HepG2 (cell line): ENCODE data around the gene LRRC28. TPM values are rescaled to one million over a fixed set of nuclear protein-coding genes. Genes with fewer than 3 reads are reported as not detected.

Experiments
- ATAC-seq: fragments of 200-7000 bp; cut with Tn5 transposase; 3 replicates; pipeline ENCODE4 v1.9.1; 2020; ENCODE audit warnings: mild to moderate bottlenecking, moderate library complexity
- BruUV-seq: library from RNA; stranded (reverse); fragments of 400-500 nt; replicated peaks from 2 replicates; lab custom pipeline; 2021; lab: Mats Ljungman, UMichigan
- CTCF ChIA-PET: fragments of 300-600 bp; formaldehyde crosslinking; extraction: SDS; loops from one replicate; lab custom pipeline; 2021; ENCODE audit warnings: low total read pairs, inconsistent platforms, low intra/inter-chr PET ratio; lab: Yijun Ruan, JAX
- POLR2A ChIA-PET: fragments of 350-600 bp; sonication (Branson Sonifier 250); formaldehyde crosslinking; loops from one replicate; lab custom pipeline; 2020; ENCODE audit warnings: antibody characterized with exemption, inconsistent platforms; lab: Yijun Ruan, JAX
- DNase-seq: peaks from one replicate; pipeline ENCODE4 v3.0.0-alpha.2; 2015; ENCODE audit warnings: low spot score
- FAIRE-seq: peaks from 3 replicates; lab custom pipeline; 2011; peaks lifted over from hg19 to GRCh38; lab: Jason Lieb, UNC
- H2AFZ ChIP-seq: one replicate; pipeline ENCODE4 v1.6.1; 2011; ENCODE audit warnings: low read length, inconsistent platforms
- H3K27ac ChIP-seq: fragments of 300-600 bp; 3 replicates; pipeline ENCODE4 v1.8.0; 2011; ENCODE audit warnings: mixed run types, mild to moderate bottlenecking, mixed read lengths, low read length, inconsistent platforms; ENCODE audit not compliant: insufficient read depth; ENCODE audit errors: extremely low read length
- H3K27me3 ChIP-seq, 2 experiments: fragments of 200-600 bp in 1 of 2; 2 replicates in 1 of 2; 3 replicates in 1 of 2; pipeline versions ENCODE4 v1.6.0 to v1.8.0; 2011; ENCODE audit warnings: low read length in 2 of 2, mild to moderate bottlenecking in 2 of 2, moderate library complexity in 2 of 2, inconsistent platforms in 1 of 2; ENCODE audit not compliant: insufficient read depth in 2 of 2, control insufficient read depth in 1 of 2
- H3K36me3 ChIP-seq, 2 experiments: fragments of 200-600 bp in 1 of 2; replicated peaks in 1 of 2; 2 replicates in 1 of 2; 3 replicates in 1 of 2; pipeline versions ENCODE4 v1.5.1 to v1.8.0; 2011; ENCODE audit warnings: low read length in 2 of 2, inconsistent platforms in 1 of 2; ENCODE audit not compliant: insufficient read depth in 2 of 2, control insufficient read depth in 1 of 2
- H3K4me1 ChIP-seq: 2 replicates; pipeline ENCODE4 v1.5.1; 2012; ENCODE audit warnings: low read length, inconsistent platforms; ENCODE audit not compliant: insufficient read depth
- H3K4me2 ChIP-seq: 2 replicates; pipeline ENCODE4 v1.6.0; 2011; ENCODE audit warnings: low read depth, low read length, inconsistent platforms
- H3K4me3 ChIP-seq, 3 experiments: fragments of 200-600 bp in 1 of 3; sonication (generic), shearing (Covaris generic) in 1 of 3; replicated peaks in 1 of 3; 2 replicates each; pipeline ENCODE4 v1.5.1; 2011 to 2016; ENCODE audit warnings: low read length in 3 of 3, inconsistent platforms in 2 of 3, low read depth in 2 of 3, mild to moderate bottlenecking in 2 of 3, control low read depth in 1 of 3, mixed read lengths in 1 of 3; ENCODE audit not compliant: insufficient read depth in 1 of 3
- H3K79me2 ChIP-seq: one replicate; pipeline ENCODE4 v1.6.1; 2011; ENCODE audit warnings: low read length, inconsistent platforms; ENCODE audit not compliant: insufficient read depth
- H3K9ac ChIP-seq: 2 replicates; pipeline ENCODE4 v1.6.0; 2011; ENCODE audit warnings: mild to moderate bottlenecking, low read depth, low read length, inconsistent platforms; ENCODE audit not compliant: insufficient read depth
- H3K9me3 ChIP-seq: 2 replicates; pipeline ENCODE4 v1.5.1; 2012; ENCODE audit warnings: mild to moderate bottlenecking, low read length
- H4K20me1 ChIP-seq: 2 replicates; pipeline ENCODE4 v1.6.0; 2011; ENCODE audit warnings: inconsistent platforms, mild to moderate bottlenecking, low read length, moderate library complexity; ENCODE audit not compliant: insufficient read depth
- CTCF ChIP-seq: sonication (generic); formaldehyde crosslinking; IDR thresholded peaks from 2 replicates; pipeline ENCODE4 v1.5.0; 2020; ENCODE audit warnings: mild to moderate bottlenecking, missing genetic modification reagents, moderate library complexity
- ZNF629 ChIP-seq: sonication (generic); formaldehyde crosslinking; conservative IDR thresholded peaks from 2 replicates; pipeline ENCODE4 v1.5.0; 2020; ENCODE audit warnings: missing genetic modification reagents
- ZNF777 ChIP-seq: sonication (generic); formaldehyde crosslinking; IDR thresholded peaks from 2 replicates; pipeline ENCODE4 v1.4.0; 2020; ENCODE audit warnings: missing genetic modification reagents
- WGBS: methylation state at CpG from one replicate; pipeline ENCODE4 v1.1.6; 2017; ENCODE audit warnings: low lambda C conversion rate; 5-methylcytosine and 5-hydroxymethylcytosine counted together
- in situ Hi-C: cut with HindIII; loops from 2 replicates; pipeline ENCODE4 v1.10.0; 2017; ENCODE audit warnings: low pct_unique_long_range_greater_than_20kb; ENCODE audit not compliant: extremely low pct_ligation_motif_present
- intact Hi-C: fragments of 100-400 bp; cut with micrococcal nuclease; formaldehyde crosslinking; loops from one replicate; pipeline ENCODE4 v1.10.0; 2022; ENCODE audit not compliant: unreplicated experiment
- polyA plus RNA-seq, 8 experiments: library from polyadenylated mRNA; depleted of rRNA in 3 of 8; stranded (reverse) in 7 of 8; unstranded in 1 of 8; fragments of >200 nt; fragmentation: Illumina TruSeq in 4 of 8; extraction: Trizol in 4 of 8; gene quantifications; 2 replicates each; pipeline versions ENCODE4 v1.2.1 to v1.2.3, GENCODE V29; 2011 to 2016; ENCODE audit warnings: low read depth in 4 of 8, missing spikeins in 1 of 8, mixed read lengths in 1 of 8; ENCODE audit not compliant: insufficient read depth in 1 of 8
- total RNA-seq, 5 experiments: library from RNA; depleted of rRNA; stranded (reverse); fragments of >200 nt; fragmentation: Illumina TruSeq; extraction: Trizol; gene quantifications; 2 replicates each; pipeline ENCODE4 v1.2.3, GENCODE V29; 2016; ENCODE audit warnings: low read depth in 1 of 5
- TF ChIP-seq, protein P1 (sequence below): sonication (generic); formaldehyde crosslinking; IDR thresholded peaks from 2 replicates; pipeline ENCODE4 v1.4.0; 2020; ENCODE audit warnings: missing genetic modification reagents
- TF ChIP-seq, protein P2 (sequence below): sonication (generic); formaldehyde crosslinking; IDR thresholded peaks from 2 replicates; pipeline ENCODE4 v1.8.1; 2023; ENCODE audit warnings: mild to moderate bottlenecking, moderate library complexity, missing genetic modification reagents

The LRRC28 gene
- total and polyA plus RNA-seq, 2 of the 13 experiments (the other 11 are each of a cell fraction or from before 2014, with no cell fraction given): 17.5 to 21.3 TPM

DNA sequence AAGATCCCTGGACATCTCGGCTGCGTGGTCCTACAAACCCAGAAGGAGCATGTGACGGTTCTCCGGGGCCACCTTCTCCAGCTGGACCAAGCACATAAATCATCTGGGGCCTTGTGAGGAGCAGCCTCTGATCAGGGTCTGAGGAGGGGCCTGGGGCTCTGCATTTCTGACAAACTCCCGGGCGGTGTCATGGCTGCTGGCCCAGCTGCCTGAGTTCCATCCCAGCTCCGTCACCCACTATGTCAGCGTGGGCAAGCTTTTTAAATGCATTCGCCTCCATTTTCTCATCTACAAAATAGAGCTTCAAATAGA is 188.2 kb downstream of the LRRC28 start:
- no peak overlapping the region for H3K4me2 ChIP-seq
- ATAC-seq (no peak), DNase-seq (no peak), FAIRE-seq (no peak)
- in situ Hi-C loops (loop anchor here (10.0 kb wide), 1 partner anchor 125 kb away; the partner anchor contains the start of gene MEF2A), intact Hi-C loops (no loop called here)
- no TSS peak for BruUV-seq
- CTCF ChIA-PET: no interaction called here
- WGBS: 87% methylated on average over 7 of the region's 9 CpGs
- H3K9ac ChIP-seq: no peak overlapping the region
- POLR2A ChIA-PET: no interaction called here
- H3K79me2 ChIP-seq: no peaks in the 10 kb centered on the region
- H3K9me3 ChIP-seq: no peaks in the 10 kb centered on the region
- H2AFZ ChIP-seq: no peak overlapping the region
- peaks cover 11 to 73% of the 10 kb centered on the region in 2 experiments for H3K27me3 ChIP-seq
- peaks cover 43% of the 10 kb centered on the region for H3K4me1 ChIP-seq
- H4K20me1 ChIP-seq: no peaks in the 10 kb centered on the region
- no peaks in the 10 kb centered on the region for H3K36me3 ChIP-seq
- H3K27ac ChIP-seq: no peak overlapping the region
- no peak overlapping the region for H3K4me3 ChIP-seq
- TF ChIP-seq ZNF629 (CRISPR knock-in tag): no peak
- no peak for TF ChIP-seq ZNF777 (CRISPR knock-in tag)
- no peak for TF ChIP-seq CTCF (CRISPR knock-in tag)
- TF ChIP-seq, protein P1, sequence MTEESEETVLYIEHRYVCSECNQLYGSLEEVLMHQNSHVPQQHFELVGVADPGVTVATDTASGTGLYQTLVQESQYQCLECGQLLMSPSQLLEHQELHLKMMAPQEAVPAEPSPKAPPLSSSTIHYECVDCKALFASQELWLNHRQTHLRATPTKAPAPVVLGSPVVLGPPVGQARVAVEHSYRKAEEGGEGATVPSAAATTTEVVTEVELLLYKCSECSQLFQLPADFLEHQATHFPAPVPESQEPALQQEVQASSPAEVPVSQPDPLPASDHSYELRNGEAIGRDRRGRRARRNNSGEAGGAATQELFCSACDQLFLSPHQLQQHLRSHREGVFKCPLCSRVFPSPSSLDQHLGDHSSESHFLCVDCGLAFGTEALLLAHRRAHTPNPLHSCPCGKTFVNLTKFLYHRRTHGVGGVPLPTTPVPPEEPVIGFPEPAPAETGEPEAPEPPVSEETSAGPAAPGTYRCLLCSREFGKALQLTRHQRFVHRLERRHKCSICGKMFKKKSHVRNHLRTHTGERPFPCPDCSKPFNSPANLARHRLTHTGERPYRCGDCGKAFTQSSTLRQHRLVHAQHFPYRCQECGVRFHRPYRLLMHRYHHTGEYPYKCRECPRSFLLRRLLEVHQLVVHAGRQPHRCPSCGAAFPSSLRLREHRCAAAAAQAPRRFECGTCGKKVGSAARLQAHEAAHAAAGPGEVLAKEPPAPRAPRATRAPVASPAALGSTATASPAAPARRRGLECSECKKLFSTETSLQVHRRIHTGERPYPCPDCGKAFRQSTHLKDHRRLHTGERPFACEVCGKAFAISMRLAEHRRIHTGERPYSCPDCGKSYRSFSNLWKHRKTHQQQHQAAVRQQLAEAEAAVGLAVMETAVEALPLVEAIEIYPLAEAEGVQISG (CRISPR knock-in tag): no peak
- TF ChIP-seq, protein P2, sequence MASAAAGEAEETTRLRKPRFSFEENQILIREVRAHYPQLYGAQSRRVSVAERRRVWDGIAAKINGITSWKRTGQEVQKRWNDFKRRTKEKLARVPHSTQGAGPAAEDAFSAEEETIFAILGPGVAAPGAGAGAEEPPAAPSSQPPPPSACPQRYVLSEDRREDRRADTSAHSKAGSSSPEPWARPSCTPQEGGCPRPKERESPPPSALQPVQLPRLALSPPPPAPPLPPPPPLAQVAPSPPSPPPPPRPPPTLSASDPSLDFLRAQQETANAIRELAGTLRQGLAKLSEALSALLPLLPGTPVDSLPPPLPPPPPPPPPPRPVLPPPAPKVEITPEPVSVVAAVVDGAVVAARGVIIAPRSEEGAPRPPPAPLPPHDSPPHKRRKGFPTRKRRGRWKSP: no peak
